Activated T-cell treated with anti-CD3 and anti-CD28 coated beads, Interleukin-2, amount 50 U/mL, for 1 hour (primary cell): Measurements from ENCODE around the gene TMEM150A.
"Not testable (repeated sequence)": the region's sequence is repeated elsewhere in the genome, so short reads cannot be mapped to it uniquely, and the experiment has no call there.

Experiments used
- DNase-seq: peaks from one replicate; pipeline ENCODE4 v3.0.0-alpha.2; 2020

Gene TMEM150A

DNA sequence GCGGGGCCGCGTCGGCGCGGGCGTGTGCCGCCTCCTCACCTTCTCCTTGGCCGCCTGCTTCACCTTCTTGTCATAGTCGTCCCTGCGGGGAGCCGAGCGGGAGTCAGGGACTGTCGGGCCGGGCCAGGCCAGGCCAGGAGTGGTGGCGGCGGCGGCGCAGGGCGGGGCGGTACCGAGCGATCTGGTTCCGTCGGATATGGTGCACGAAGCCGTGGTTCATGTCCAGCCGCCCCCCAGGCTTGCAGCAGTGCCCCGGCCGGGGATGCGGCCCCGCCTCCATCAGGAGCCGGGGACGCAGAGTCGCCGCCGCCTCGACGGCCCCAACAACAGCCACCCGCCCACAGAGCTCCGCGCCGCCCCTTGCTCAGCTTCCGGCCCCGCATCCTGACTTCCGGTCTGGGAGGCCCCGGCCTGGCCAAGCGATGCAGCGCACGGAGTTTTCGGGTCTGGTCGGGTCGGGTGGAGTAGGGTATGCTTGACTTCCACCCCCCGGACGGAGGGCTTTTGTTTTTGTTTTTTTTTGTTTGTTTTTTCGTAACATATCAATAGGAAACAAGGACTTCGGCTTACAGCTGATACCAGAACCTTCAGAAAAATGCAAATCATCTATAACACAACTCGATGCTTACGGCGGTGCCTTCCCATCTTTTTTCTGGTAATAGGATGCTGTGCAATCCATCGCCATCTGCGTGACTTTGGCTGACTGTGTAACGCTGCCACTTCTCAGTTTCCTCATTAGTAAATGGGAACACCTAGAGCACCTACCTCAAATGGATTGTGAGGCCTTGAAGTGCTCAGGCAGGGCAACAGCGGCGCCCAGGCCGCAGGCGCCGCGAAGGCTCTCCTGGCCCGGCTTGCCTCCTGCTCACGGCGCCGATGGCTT, 9.4 kb upstream of the TMEM150A start, which contains the start of gene C2orf68:
Gene C2orf68 (minus strand): TSS at position 362 of the 883 bp plus-strand sequence. CDS start 82 bp downstream, at position 280.
- DNase-seq, result peak; percentile 81

DNA sequence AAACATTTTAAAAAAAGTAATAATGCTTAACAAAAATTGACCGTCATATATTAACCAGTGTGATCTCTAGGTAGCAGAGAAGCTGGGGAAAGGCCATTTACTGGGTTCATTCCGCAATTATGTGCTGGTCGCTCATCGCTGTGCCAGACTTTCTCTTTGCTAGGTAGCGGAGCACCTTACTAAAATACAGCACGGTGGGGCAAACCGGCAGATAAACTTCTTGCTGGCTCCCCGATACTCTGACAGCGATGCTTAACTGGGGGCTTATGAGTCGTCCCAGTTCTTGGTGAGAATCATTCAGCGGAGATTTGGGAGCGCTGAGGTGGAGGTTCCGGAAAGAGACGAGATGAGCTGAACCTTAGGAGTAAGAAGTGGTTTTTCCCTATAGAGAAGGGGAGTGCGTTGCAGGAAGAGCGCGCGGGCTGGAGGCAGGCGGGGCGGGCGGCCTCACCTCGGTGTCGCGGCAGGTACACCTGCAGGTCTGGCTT, 8.8 kb upstream of the TMEM150A start:
- DNase-seq, result no peak

DNA sequence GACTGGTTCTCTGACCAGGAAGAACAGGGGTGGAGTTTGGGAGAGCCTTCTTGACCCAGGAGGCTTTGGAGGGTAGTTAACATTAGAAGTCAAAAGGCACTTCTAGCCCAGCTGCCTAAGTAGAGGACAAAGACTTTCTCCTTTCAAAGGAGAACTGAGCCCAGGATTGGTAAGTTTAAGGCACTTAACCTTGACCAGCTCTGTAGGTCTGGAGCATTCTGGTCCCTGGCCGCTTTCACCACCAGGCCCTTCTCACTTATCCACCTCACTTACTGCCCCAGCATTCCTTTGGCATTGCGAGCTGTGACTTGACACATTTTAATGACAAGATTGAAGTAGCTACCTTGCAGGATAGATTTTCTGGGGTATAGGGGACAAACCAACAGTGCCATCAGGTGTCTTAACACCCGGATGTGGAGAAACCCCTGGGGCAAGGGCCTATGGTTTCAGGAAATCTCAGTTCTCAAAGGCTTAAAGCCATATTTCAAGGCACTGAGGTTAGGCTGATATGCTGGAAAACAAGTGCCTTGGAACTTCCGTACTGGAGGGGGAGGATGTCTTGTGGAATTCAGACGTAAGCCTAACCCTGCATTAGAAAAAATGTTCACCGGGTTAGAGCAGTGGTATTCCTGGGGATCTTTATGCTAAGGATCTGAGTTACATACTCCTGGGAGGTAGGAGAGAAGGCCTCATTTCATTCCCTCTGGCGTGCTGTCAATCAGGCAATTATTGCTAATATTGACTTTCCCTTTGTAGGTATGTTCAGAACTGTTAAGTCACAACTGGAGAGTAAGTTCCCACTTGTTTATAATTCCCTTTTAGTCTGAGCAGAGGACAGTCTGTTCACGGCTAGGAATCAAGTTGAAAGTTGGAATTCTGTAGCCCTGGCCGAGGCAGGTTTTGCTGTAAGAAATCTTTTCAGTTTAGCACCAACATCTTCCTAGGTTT, 5.0 kb upstream of the TMEM150A start:
- no peak for DNase-seq

DNA sequence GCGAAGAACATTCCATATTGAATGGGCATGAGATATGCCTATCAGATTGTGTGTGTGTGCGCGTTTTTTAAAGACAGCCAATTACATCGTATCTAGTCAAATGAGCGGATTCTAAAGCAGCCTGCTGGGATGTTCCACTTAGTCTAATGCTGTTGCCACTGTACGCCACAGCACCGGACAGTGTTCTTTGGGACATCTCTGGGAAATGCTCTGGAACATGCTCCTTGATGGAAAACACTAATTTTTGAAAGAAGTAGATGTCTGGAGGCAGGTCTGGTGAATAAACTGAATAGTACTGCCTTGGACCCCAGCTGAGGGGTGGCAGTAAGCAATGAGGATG, 3.6 kb upstream of the TMEM150A start:
- DNase-seq, result no peak

DNA sequence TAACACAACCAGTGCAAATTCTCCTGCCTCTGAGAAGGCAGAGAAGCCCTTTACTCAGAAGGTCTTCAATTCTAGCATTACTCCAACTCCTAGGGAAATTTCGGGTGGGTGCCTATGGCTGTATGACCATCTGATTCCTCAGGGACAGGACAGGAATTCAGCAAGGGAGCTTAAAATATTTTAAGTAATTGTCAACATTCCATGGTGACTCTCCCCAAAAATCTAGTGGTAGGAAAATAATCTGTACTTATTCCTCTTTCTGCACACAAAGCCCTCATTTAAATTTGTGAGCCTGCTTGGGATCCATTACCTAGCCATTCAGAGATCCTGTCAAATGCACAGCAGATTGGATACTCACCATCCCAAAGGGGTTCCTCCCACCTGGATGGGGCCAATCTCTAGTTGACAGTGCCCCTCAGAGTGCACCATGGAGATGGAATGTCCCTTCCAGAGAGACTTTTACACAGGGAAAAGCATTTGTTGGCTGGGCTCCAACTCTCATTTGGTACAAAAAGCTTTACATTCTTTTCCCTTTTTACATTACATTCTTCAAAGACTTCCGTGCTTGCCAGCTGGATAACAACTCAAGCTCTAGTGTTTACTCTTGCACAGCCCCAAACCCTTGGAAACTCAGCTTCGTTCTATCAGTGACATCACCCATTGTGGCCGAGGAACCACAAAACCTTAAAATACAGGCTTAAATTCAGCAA, 3.1 kb upstream of the TMEM150A start:
- no peak for DNase-seq

DNA sequence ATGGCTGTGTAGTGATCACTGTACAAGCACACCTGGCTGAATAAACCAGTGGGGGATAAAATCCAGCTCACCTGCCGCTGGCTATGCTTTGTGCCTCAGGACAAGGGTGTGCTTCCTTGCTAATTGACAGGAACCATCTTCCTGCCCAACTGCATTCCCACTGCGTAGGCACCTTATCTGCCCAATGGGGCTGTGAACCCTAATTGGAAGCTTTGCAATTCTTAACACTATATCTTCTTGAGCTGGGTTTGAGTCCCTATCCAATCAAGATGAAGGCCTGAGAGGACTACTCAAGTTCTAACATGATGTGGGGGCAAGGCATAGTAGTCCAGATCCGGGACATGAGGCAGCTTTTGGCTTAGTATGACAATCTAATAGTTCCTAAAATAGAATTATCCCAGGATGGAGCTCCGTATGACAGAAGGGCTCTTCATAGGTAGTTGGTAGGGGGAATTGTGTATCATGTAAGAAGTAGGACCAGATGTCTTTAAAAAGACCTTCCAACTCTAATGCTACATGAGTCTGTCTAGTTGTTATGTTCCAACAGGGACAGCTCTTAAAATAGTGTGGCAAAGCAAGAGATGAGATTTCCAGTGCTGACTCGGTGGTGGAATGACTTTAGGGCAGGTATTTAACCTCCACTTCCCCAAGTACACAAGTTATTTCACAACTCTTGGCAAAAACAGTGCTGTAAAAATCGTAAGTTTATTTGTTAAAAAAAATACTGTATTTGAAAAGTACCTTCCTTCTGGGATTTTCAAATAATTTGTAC, 2.3 kb upstream of the TMEM150A start:
- no peak for DNase-seq

DNA sequence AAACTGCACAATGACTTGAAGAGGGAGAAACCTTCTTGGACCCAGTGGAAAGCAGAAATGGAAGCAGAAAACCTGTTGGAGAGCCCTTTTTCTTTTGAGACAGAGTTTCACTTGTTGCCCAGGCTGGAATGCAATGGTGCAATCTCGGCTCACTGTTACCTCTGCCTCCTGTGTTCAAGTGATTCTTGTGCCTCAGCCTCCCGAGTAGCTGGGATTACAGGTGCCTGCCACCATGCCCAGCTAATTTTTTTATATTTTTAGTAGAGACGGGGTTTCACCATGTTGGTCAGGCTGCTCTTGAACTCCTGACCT, 1.6 kb upstream of the TMEM150A start:
- not testable (repeated sequence) for DNase-seq

DNA sequence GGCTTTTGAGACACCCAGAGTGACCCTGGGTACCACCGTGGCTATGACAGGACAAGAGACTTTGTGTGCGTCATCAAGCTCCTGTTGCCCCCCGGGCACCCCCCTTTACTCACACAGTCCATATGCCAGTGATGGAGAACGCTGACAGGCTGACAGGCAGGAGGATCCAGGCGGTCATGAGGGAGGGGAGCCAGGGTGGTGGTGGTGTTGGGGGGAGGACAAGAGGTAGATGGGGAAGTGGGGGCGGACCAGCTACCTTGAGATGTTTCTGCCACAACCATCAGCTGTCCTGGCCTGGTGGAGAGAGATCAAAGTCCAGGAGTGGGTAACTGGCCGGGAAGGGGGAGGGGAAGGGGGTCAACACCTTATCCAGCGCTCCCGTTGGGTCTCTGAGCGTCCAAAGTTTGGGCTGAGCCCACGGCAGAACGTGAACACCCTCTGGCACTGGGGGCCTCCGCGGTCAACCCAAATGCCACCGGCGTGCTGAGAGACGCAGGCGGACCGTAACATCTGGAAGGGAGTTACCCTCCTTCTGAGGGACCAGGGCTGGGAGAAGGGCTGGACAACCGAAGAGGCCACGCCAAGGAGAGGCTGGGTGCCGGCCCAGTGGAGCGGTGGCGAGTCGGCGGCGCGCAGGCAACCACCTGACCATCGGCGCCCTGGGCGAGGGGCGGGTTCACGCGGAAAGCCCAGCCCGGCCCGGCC, 575 bp downstream of the TMEM150A start:
- no peak for DNase-seq

DNA sequence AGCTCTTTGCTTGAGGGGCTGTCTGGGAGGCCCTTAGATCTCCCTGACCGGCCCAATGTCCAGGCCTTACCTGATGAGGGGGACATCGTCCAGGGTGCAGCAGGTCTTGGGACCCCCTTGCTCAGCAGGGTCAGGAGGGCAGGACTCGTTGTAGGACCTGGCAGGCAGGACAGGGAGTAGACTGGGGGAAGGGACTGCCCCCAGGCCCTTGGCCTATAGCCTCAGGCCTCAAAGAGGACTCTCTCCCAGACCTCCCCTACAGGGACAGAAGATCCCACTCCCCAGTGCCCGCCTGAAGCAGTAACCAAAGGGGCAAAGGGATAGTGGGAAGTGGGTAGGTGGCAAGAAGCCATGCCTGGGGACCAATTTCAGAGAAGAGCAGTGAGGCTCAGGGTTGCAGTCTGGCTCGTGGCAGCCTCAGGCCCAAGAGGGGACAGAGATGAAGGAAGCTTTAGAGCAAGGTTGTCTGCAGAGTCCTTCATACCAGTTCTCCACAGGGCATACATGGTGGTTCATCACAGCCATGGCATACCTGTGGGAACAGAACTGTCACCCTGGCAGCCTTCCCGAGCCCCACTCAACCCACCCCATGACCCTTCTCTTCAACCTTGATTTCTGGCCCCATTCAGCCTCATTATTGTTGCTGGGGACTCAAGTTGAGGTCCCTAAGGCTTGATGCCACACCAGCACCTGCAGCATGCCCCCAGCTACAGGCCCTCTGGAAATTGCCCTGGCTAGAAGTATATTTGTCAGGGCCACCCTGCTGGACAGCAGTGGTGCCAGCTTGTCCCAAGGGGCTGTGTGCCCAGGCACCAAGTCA, 1.3 kb downstream of the TMEM150A start:
- no peak for DNase-seq

DNA sequence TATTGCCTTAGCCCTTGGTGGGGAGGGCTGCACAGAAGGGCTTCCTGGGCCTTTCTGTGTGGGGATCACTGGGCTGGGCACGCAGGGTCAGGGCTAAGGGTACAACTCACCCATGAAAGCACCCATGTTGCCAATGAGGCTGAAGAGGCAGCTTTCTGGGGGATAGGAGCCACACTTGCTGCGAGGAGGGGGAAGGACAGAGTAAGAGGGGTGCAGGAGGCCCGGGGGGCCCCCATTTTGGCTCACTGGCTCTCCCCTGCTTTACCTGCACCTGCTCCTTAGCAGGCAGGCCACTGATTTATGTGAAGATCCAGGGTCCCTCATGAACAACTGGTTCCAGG, 2.3 kb downstream of the TMEM150A start:
- no peak for DNase-seq

DNA sequence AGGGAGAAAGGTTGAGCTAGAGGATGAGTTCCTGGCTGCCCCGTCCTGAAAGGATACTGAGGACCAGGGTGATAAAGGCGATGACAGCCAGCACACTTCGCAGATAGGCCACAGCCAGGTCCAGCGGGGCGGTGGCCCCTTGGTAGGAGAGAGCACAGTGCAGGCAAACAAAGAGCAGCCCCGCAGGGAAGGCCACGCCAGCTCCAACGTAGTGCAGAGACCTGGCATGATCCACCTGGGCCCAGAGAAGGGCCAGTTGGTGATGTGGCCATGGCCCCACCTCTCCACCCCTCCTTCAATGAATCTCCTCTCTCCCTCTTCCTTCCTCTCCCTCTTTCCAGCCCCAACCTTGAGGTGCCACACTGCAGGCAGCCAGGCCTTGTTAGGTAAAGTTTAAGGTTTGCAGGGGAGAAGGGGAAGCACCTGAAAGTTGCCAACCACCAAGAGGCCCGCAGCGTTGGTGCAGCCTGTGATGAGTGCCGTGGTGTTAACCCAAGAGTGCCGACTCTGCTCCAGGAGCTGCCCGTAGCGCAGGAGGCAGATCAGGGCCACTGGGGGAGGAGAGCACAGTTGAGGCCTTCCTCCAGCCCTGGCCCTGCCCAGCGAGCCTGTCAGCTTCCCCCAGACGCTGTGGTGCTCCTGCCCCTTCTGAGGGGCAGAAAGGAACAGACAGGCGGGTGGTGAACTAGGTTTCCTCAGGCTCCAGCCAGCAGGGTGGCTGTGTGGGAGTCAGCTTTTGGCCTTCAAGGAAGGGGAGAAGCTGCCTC, 2.8 kb downstream of the TMEM150A start:
- DNase-seq, result no peak

DNA sequence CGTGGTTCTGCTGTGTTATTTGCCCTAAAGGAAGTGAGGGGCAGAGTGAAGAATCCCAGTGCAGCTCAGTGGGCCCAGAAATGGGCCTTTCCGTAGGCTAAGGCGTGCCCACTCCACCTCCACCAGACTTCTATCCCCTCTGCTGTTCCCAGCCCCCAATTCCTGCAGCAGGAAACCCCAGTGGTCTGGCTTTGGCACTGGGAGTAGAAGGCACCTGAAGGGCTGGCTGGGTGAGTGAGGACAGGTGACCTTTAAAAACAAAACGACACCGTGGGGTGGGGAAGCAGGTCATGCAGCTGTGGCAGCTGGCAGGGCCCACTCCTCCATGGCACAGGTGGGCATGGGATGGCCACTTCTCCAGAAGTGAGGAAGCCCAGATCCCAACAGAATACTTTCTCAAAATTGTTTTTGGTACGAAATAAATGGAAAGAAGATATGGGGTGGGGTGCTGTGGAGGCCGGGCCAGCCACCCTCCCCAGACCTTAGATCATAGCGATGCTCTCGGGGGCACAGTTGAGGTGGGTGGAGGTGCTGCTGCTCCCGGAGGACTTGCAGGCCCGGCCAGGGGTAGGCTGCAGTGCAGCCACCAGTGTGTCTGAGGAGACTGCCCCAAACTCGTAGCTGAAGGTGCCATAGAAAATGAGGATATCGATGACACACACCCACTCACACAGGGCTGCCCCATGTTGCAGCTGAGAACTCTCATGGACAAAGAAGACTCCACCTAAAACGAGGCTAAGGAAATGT, 3.7 kb downstream of the TMEM150A start:
- no peak for DNase-seq

DNA sequence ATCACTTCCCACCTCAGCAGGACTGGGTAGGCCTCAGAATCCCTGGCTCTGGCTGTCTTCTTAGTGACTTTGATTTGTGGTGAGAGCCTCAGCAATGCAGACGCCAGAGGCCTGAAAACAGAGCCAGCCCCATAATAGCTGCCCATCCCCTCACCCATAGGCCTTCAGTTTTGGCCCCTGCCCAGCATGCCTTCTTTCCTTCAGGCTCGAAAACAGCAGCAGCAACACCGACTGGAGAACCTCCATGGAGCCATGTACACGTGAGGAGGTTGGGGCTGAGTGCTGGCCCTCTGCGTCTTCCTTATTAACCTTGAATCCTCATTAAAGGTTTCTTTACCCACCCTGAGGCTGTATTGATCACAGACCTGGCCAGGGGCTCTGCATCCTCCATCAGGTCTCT, 5.3 kb downstream of the TMEM150A start:
- DNase-seq, result no peak

DNA sequence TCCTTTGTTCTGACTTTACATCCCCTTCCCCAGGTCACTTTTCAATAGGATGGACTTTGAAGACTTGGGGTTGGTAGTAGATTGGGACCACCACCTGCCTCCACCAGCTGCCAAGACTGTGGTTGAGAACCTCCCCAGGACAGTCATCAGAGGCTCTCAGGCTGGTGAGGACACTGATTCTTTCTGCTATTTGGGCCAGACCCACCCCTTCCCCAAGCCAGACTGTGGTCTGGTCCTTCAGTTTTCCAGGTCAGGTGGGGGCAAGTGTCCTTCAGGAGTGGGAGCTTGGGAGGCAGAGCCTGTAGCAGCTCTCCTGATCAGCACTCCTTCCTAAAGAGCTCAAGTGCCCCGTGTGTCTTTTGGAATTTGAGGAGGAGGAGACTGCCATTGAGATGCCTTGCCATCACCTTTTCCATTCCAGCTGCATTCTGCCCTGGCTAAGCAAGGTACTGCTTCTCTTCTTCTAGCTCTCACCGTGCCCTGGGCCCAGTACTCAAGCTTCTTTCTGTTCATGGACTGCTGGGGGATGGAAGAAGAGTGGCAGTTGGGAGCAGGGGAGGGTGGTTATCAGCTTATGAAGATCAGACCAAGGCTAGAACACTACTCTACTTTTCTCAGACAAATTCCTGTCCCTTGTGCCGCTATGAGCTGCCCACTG, 5.9 kb downstream of the TMEM150A start:
- DNase-seq, result no peak

DNA sequence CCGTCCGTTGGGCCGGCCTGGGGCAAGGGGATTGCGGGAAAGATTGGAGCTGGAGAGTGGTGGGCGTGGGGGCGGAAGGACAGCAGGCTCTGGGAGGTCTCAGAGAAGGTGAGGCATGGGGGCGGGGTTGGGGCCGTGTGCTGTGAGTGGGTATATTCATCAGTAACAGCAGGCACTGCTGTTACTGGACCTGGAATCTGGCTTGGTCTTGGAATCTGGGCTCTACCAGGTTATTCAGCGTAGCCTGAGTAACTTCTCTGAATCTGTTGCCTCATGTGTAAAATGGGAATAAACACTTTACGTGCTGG, 6.5 kb downstream of the TMEM150A start:
- DNase-seq, result no peak

DNA sequence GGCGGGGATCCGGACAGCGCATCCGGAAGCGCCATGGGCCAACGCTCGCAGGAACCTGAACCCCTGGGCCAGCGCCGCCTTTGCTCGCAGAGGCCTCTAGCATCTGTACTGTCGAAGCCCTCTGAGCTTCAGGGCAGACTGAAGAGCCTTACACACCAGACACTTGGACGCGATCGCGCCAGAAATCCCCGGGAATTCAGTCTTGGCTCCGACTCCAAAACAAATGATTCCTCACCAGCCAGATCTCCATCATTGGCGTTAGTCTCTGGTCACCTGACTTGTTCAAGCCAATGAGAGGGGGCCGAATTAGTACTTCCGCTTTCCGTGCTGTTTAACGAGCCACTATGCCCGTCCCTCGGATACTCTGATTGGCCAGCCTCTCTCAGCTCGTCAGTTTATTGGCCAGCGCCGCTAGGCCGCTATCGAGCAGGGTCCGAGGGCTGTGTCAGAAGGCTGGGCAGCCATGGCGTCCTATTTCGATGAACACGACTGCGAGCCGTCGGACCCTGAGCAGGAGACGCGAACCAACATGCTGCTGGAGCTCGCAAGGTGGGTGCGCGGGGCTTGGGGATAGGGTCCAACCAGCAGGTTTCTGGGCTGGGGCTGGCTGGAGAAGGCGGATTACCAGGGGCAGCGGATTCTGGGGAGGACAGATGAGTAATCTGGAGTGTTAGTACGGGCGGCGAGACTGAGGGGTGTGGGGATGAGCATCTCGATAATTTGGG, 7.0 kb downstream of the TMEM150A start, which contains the start of gene RNF181:
Gene RNF181 (plus strand): TSS at position 445 of the 725 bp plus-strand sequence. CDS start 19 bp downstream, at position 464.
- DNase-seq, result peak; percentile 84

DNA sequence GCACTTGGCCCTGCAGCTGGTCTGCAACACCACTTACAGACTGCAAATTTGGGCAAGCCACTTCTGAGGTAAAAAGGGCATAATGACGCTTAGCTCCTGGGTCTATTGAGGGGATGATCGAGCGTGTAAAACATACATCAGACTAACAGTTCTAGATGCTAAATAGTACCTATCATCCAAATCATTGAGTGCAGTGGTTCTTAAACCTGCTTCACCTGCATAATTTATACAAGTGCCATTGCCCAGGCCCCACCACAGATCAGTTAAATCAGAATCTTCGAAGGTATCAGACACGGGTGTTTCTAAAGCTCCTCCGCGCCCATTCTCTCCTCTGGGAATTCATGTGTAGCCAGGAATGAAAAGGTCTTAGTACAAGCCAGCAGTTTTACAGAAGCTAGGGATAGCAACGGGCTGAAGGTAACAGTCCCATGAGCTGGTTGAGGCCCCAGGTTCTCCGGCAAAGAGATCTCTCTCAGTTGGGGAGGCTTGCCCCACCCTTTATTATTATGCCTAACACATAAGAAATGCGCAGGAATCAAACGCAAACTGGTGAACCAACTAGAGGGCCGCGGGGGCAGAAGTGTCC, 7.7 kb downstream of the TMEM150A start:
- no peak for DNase-seq

DNA sequence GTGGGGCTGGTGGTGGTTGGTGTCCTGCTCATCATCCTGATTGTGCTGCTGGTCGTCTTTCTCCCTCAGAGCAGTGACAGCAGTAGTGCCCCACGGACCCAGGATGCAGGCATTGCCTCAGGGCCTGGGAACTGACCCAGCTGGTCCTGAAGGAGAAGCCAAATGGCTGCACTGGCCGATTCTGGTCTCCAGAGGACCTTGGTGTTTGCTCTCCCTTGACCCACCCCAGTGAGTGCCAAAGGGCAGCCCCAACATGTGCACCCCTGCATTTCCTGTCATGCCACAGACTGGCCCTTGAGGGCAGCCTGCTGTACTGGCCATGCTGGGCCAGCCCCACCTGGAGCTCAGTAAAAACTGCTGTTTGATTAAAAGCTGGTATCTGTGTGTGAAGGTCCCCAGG, 9.5 kb downstream of the TMEM150A start:
- no peak for DNase-seq
